GM23248 (cell line): ENCODE data around the gene EGFLAM. TPM values are rescaled to one million over a fixed set of nuclear protein-coding genes. Genes with fewer than 3 reads are reported as not detected.

Experiments
- DNase-seq: peaks from one replicate; pipeline ENCODE4 v3.0.0-alpha.2; 2015
- H2AFZ ChIP-seq: fragments of 200-600 bp; sonication (generic); 2 replicates; pipeline ENCODE4 v1.6.1; 2016; ENCODE audit warnings: antibody characterized with exemption
- H3F3A ChIP-seq: fragments of 200-600 bp; sonication (generic); 2 replicates; pipeline ENCODE4 v1.6.1; 2016; ENCODE audit warnings: mild to moderate bottlenecking, antibody characterized with exemption, mixed run types; ENCODE audit not compliant: insufficient read depth
- H3K27ac ChIP-seq: fragments of 200-600 bp; sonication (generic); 2 replicates; pipeline ENCODE4 v1.5.1; 2016; ENCODE audit warnings: mild to moderate bottlenecking
- H3K27me3 ChIP-seq: fragments of 200-600 bp; sonication (generic); replicated peaks from 2 replicates; pipeline ENCODE4 v1.6.1; 2016; ENCODE audit warnings: mild to moderate bottlenecking; ENCODE audit not compliant: insufficient read depth
- H3K36me3 ChIP-seq: fragments of 200-600 bp; sonication (generic); 2 replicates; pipeline ENCODE4 v1.6.1; 2016; ENCODE audit warnings: low read depth, mild to moderate bottlenecking
- H3K4me1 ChIP-seq: fragments of 200-600 bp; sonication (generic); 2 replicates; pipeline ENCODE4 v1.6.1; 2016; ENCODE audit warnings: mild to moderate bottlenecking; ENCODE audit not compliant: insufficient read depth
- H3K4me2 ChIP-seq: fragments of 200-600 bp; sonication (generic); one replicate; pipeline ENCODE4 v1.6.1; 2016; ENCODE audit warnings: mild to moderate bottlenecking; ENCODE audit not compliant: unreplicated experiment
- H3K4me3 ChIP-seq: fragments of 200-600 bp; sonication (generic); 2 replicates; pipeline ENCODE4 v1.5.1; 2016; ENCODE audit warnings: mild to moderate bottlenecking
- H3K79me2 ChIP-seq: fragments of 200-600 bp; sonication (generic); 2 replicates; pipeline ENCODE4 v1.6.1; 2016; ENCODE audit warnings: mild to moderate bottlenecking; ENCODE audit not compliant: insufficient read depth
- H3K9ac ChIP-seq: fragments of 200-600 bp; sonication (generic); 2 replicates; pipeline ENCODE4 v1.6.1; 2016; ENCODE audit warnings: mild to moderate bottlenecking
- H3K9me2 ChIP-seq: fragments of 200-600 bp; sonication (generic); 2 replicates; pipeline ENCODE4 v1.6.1; 2016; ENCODE audit warnings: mixed run types, mild to moderate bottlenecking, moderate library complexity; ENCODE audit not compliant: insufficient read depth
- H3K9me3 ChIP-seq: fragments of 200-600 bp; sonication (generic); one replicate; pipeline ENCODE4 v1.6.1; 2017; ENCODE audit warnings: low read depth
- H4K20me1 ChIP-seq: fragments of 200-600 bp; sonication (generic); 2 replicates; pipeline ENCODE4 v1.6.0; 2016; ENCODE audit not compliant: insufficient read depth
- EZH2 ChIP-seq: fragments of 200-600 bp; sonication (generic); IDR thresholded peaks from 2 replicates; pipeline ENCODE4 v1.6.1; 2018; ENCODE audit warnings: antibody characterized with exemption, mild to moderate bottlenecking; ENCODE audit not compliant: insufficient read depth, poor library complexity, severe bottlenecking
- EZH2phosphoT487 ChIP-seq: fragments of 200-600 bp; sonication (generic); IDR thresholded peaks from 2 replicates; pipeline ENCODE4 v1.6.1; 2018; ENCODE audit warnings: antibody characterized with exemption, moderate library complexity, mild to moderate bottlenecking, low read depth; ENCODE audit not compliant: insufficient read depth
- WGBS, 2 experiments: methylation state at CpG; one replicate each; pipeline ENCODE4 v1.1.6; 2015 to 2017; ENCODE audit warnings: low lambda C conversion rate in 2 of 2, low coverage in 1 of 2; ENCODE audit errors: missing lambda C conversion rate in 2 of 2; 5-methylcytosine and 5-hydroxymethylcytosine counted together
- in situ Hi-C: fragments of 300-500 bp; cut with MboI; formaldehyde crosslinking; loops from 2 replicates; pipeline ENCODE4 v1.15.0; 2020
- polyA plus RNA-seq: library from polyadenylated mRNA; unstranded; fragments of >200 nt; fragmentation: Nextera tagmentation; extraction: Ambion mirVana; gene quantifications from 2 replicates; pipeline ENCODE4 v1.2.1, GENCODE V29; 2016
- total RNA-seq: library from RNA; depleted of rRNA; stranded (reverse); fragments of >200 nt; shearing (Covaris generic); gene quantifications from 2 replicates; pipeline ENCODE4 v1.2.3, GENCODE V29; 2014

EGFLAM gene
- total and polyA plus RNA-seq, 2 experiments from 2014 or later: not detected

DNA sequence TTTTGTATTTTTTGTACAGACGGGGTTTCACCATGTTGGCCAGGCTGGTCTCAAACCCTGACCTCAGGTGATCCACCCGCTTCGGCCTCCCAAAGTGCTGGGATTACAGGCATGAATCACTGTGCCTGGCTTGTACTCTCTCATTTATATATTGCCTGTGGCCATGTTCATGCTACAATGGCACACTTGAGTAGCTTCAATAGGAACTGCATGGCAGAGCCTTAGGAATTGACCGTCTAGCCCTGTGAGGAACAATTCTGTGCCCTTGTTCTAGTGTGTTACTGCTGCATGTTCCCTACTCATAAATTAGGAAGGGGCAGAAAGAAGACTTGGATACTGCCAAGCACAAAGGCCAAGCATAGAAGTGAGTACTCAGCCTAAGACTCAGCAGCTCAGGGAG, 193.8 kb downstream of the EGFLAM start:
- Histone ChIP-seq H3K27me3 (0 out of 2 replicates have a peak, but pooled peaks cover 4% of the 10 kb centered on the region), H3K9me3 (no peaks in the 10 kb centered on the region), H3K79me2 (no peaks in the 10 kb centered on the region), H3K4me2 (no peak overlapping the region), H3F3A (peaks cover 8% of the 10 kb centered on the region; the same call in 1 of the 2 replicates), H3K9ac (no peak overlapping the region), H2AFZ (no peak overlapping the region), H4K20me1 (no peaks in the 10 kb centered on the region), H3K4me1 (0 out of 2 replicates have a peak, but pooled peaks cover 7% of the 10 kb centered on the region), H3K36me3 (no peaks in the 10 kb centered on the region), H3K9me2 (no peaks in the 10 kb centered on the region), H3K27ac (no peak overlapping the region), H3K4me3 (no peak overlapping the region)
- in situ Hi-C loops: no loop called here
- no peak for DNase-seq
- no peak for TF ChIP-seq EZH2
- no peak for TF ChIP-seq EZH2phosphoT487
- WGBS, 2 experiments: 79 to 83% methylated on average over 4 of the region's 4 CpGs

- 78 to 81% methylated on average over 3 of the region's 3 CpGs for WGBS, 2 experiments
- no peaks in the 10 kb centered on the region for H3K9me2 ChIP-seq
- H3K9ac ChIP-seq: no peak overlapping the region
- H3K4me2 ChIP-seq: no peak overlapping the region
- 0 out of 2 replicates have a peak, but pooled peaks cover 7% of the 10 kb centered on the region for H3K4me1 ChIP-seq
- H3K36me3 ChIP-seq: no peaks in the 10 kb centered on the region
- no peaks in the 10 kb centered on the region for H3K79me2 ChIP-seq
- DNase-seq: no peak
- peaks cover 8% of the 10 kb centered on the region; the same call in 1 of the 2 replicates for H3F3A ChIP-seq
- H3K27me3 ChIP-seq: 0 out of 2 replicates have a peak, but pooled peaks cover 3% of the 10 kb centered on the region
- TF ChIP-seq EZH2: no peak
- TF ChIP-seq EZH2phosphoT487: no peak
- no peaks in the 10 kb centered on the region for H3K9me3 ChIP-seq
- no peak overlapping the region for H2AFZ ChIP-seq
- no peak overlapping the region for H3K27ac ChIP-seq
- in situ Hi-C loops: no loop called here
- no peaks in the 10 kb centered on the region for H4K20me1 ChIP-seq
- no peak overlapping the region for H3K4me3 ChIP-seq
Observed at GRCh38 chr5:38453506-38453905, 195.1 kb downstream of the EGFLAM start.

DNA sequence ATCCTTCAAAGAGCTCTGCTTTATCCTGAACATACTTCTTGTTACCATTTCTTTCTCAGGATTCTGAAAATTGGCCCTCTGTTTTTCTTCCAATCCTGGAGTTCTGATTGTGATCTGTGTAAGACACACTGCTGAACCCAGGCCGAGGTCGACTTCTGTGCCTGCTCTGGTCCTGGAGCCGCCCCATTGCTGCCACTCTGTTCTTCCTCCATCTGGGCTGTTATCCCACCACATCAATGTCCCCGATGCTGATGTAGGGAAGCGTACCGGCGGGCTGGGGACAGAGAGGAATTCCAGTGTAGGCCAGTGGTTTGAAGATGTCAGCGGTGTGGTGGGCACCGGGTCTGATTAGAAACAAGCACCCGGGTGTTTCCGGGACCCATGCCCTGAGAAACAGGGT, 195.6 kb downstream of the EGFLAM start:
- H2AFZ ChIP-seq: no peak overlapping the region
- no peaks in the 10 kb centered on the region for H3K9me3 ChIP-seq
- no peak overlapping the region for H3K27ac ChIP-seq
- H3K79me2 ChIP-seq: no peaks in the 10 kb centered on the region
- no peak for TF ChIP-seq EZH2phosphoT487
- no peak for TF ChIP-seq EZH2
- in situ Hi-C loops: no loop called here
- no peak overlapping the region for H3K4me2 ChIP-seq
- 95% methylated on average over 11 of the region's 11 CpGs for WGBS, 2 experiments
- no peaks in the 10 kb centered on the region for H3K27me3 ChIP-seq
- no peaks in the 10 kb centered on the region for H3K9me2 ChIP-seq
- H4K20me1 ChIP-seq: no peaks in the 10 kb centered on the region
- no peak for DNase-seq
- H3K36me3 ChIP-seq: no peaks in the 10 kb centered on the region
- H3F3A ChIP-seq: peaks cover 8% of the 10 kb centered on the region; the same call in 1 of the 2 replicates
- no peak overlapping the region for H3K4me3 ChIP-seq
- H3K4me1 ChIP-seq: 0 out of 2 replicates have a peak, but pooled peaks cover 7% of the 10 kb centered on the region
- H3K9ac ChIP-seq: no peak overlapping the region

DNA sequence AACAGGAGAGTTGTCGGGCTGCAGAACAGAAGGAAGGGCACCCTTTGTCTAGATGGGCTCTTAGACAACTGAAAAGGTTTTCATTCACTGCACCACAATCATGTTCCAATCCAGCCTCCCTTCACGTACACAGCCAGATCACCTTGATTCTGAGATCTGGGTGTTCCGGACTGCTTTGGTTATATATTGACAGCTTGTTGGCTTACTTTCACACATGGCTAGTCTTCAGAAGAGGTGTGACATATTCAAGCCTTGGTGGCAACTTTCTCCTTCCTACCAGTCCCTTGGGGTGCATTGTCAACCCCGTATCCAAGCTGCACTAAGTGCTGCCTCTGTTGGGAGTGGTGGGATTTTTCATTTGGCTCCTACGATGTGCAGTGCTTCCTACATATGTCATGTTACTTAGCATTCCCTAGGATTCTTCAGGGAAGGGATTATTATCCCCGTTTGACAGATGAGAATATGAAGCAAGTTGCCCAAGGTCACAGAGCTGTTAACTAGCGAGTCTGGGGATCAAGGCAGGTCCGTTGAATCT, 197.5 kb downstream of the EGFLAM start:
- no peak for DNase-seq
- Histone ChIP-seq H3K4me1 (0 out of 2 replicates have a peak, but pooled peaks cover 7% of the 10 kb centered on the region), H3K79me2 (no peaks in the 10 kb centered on the region), H3K9me3 (no peaks in the 10 kb centered on the region), H3K36me3 (no peaks in the 10 kb centered on the region), H3K9me2 (no peaks in the 10 kb centered on the region), H3K4me3 (no peak overlapping the region), H3K27me3 (no peaks in the 10 kb centered on the region), H3K4me2 (no peak overlapping the region), H3K9ac (no peak overlapping the region), H2AFZ (no peak overlapping the region), H3F3A (peaks cover 8% of the 10 kb centered on the region; the same call in 1 of the 2 replicates), H4K20me1 (no peaks in the 10 kb centered on the region), H3K27ac (no peak overlapping the region)
- TF ChIP-seq EZH2phosphoT487: no peak
- TF ChIP-seq EZH2: no peak
- 88 to 91% methylated on average over 8 of the region's 8 CpGs for WGBS, 2 experiments
- in situ Hi-C loops: no loop called here
